HEK293T (cell line): Measurements from ENCODE around the gene RFPL1.

Experiments used
- ELF4 ChIP-seq: fragments of 450-650 bp; IDR thresholded peaks from 2 replicates; pipeline ENCODE4 v1.6.1; 2017; ENCODE audit warnings: antibody characterized with exemption
- FOXA1 ChIP-seq: fragments of 450-650 bp; IDR thresholded peaks from 2 replicates; pipeline ENCODE4 v1.6.1; 2016; ENCODE audit warnings: mild to moderate bottlenecking
- FOXK2 ChIP-seq: fragments of 450-650 bp; IDR thresholded peaks from 2 replicates; pipeline ENCODE4 v1.6.1; 2016; ENCODE audit warnings: mild to moderate bottlenecking
- FOXM1 ChIP-seq: fragments of 450-650 bp; IDR thresholded peaks from 2 replicates; pipeline ENCODE4 v1.6.1; 2017; ENCODE audit warnings: mild to moderate bottlenecking, borderline replicate concordance
- HDGF ChIP-seq: fragments of 450-650 bp; IDR thresholded peaks from 2 replicates; pipeline ENCODE4 v1.6.1; 2017; ENCODE audit warnings: antibody characterized with exemption, borderline replicate concordance
- L3MBTL2 ChIP-seq: fragments of 450-650 bp; conservative IDR thresholded peaks from 2 replicates; pipeline ENCODE4 v1.6.1; 2016; ENCODE audit warnings: mild to moderate bottlenecking
- LEF1 ChIP-seq: fragments of 450-650 bp; IDR thresholded peaks from 2 replicates; pipeline ENCODE4 v1.6.1; 2017; ENCODE audit warnings: mild to moderate bottlenecking, borderline replicate concordance
- NFRKB ChIP-seq: fragments of 450-650 bp; IDR thresholded peaks from 2 replicates; pipeline ENCODE4 v1.6.1; 2016; ENCODE audit warnings: mild to moderate bottlenecking, moderate library complexity
- SP1 ChIP-seq: fragments of 450-650 bp; IDR thresholded peaks from 2 replicates; pipeline ENCODE4 v1.6.1; 2017
- SUZ12 ChIP-seq: fragments of 450-650 bp; IDR thresholded peaks from 2 replicates; pipeline ENCODE4 v1.6.1; 2016; ENCODE audit warnings: mild to moderate bottlenecking
- TARDBP ChIP-seq: fragments of 450-650 bp; IDR thresholded peaks from 2 replicates; pipeline ENCODE4 v1.6.1; 2016

DNA sequence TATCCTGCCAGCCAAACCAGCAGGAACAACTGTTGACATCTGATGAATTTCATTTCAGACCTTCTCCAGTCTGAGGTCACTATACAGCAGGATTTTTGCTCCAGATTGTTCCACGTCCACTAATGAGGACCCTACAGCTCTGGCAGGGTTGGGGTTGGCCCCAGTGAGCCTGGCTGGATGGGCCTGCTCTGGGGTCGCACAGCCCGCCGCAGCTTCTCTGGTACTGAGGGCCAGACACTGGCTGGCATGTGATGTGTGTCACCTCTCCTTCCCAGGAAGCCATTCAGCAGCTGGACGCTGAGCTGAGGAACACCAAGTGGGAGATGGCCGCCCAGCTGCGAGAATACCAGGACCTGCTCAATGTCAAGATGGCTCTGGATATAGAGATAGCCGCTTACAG lies 47.1 kb downstream of the RFPL1 start:
- TF ChIP-seq SUZ12, result no peak
- TF ChIP-seq LEF1, result no peak
- TF ChIP-seq FOXK2, result no peak
- no peak for TF ChIP-seq FOXA1
- no peak for TF ChIP-seq HDGF
- no peak for TF ChIP-seq SP1
- no peak for TF ChIP-seq FOXM1
- no peak for TF ChIP-seq TARDBP
- no peak for TF ChIP-seq NFRKB
- no peak for TF ChIP-seq L3MBTL2
- no peak for TF ChIP-seq ELF4
